CD4-positive, alpha-beta T cell treated with Interleukin-4 for 4 hours (primary cell): Measurements from ENCODE around the gene SKA2.
"Not testable (repeated sequence)": the region's sequence is repeated elsewhere in the genome, so short reads cannot be mapped to it uniquely, and the experiment has no call there.

ENCODE experiments used
- DNase-seq: peaks from one replicate; pipeline ENCODE4 v3.0.0-alpha.2; 2020

SKA2 gene

GRCh38 chr17:59151006-59151405 lies 4.0 kb downstream of the SKA2 start:
- DNase-seq = peak; percentile 23

- DNase-seq = no peak
Observed at GRCh38 chr17:59149841-59150511, 5.0 kb downstream of the SKA2 start.

GRCh38 chr17:59149051-59149450 lies 5.9 kb downstream of the SKA2 start:
- DNase-seq = no peak

- no peak for DNase-seq
Observed at GRCh38 chr17:59145571-59146096, 9.4 kb downstream of the SKA2 start.

- DNase-seq = no peak
Observed at GRCh38 chr17:59141860-59142259, 13.1 kb downstream of the SKA2 start.

GRCh38 chr17:59139939-59140338 lies 15.0 kb downstream of the SKA2 start:
- no peak for DNase-seq

- not testable (repeated sequence) for DNase-seq
Observed at GRCh38 chr17:59138339-59138738, 16.6 kb downstream of the SKA2 start.

- no peak for DNase-seq
Observed at GRCh38 chr17:59131131-59131530, 23.9 kb downstream of the SKA2 start.

- no peak for DNase-seq
Observed at GRCh38 chr17:59129814-59130213, 25.2 kb downstream of the SKA2 start.

- no peak for DNase-seq
Observed at GRCh38 chr17:59126809-59127417, 28.1 kb downstream of the SKA2 start.

- DNase-seq = no peak
Observed at GRCh38 chr17:59124665-59125064, 30.3 kb downstream of the SKA2 start.

GRCh38 chr17:59121901-59122480 lies 33.0 kb downstream of the SKA2 start:
- no peak for DNase-seq

- DNase-seq = no peak
Observed at GRCh38 chr17:59115474-59115873, 39.5 kb downstream of the SKA2 start.

- DNase-seq = no peak
Observed at GRCh38 chr17:59111539-59111938, 43.4 kb downstream of the SKA2 start.

GRCh38 chr17:59110973-59111372 lies 44.0 kb downstream of the SKA2 start:
- DNase-seq = no peak

GRCh38 chr17:59108400-59109102 lies 46.4 kb downstream of the SKA2 start:
- DNase-seq = no peak

- no peak for DNase-seq
Observed at GRCh38 chr17:59107306-59107670, 47.7 kb downstream of the SKA2 start.

GRCh38 chr17:59106463-59107305 lies 48.3 kb downstream of the SKA2 start, which contains the start of gene TRIM37:
TRIM37 (minus strand) TSS chr17:59106880; CDS start chr17:59106461, 419 bp downstream.
- peak; percentile 99 for DNase-seq

- DNase-seq = peak; percentile 73
Observed at GRCh38 chr17:59105852-59106462, 49.0 kb downstream of the SKA2 start.

GRCh38 chr17:59101178-59101577 lies 53.8 kb downstream of the SKA2 start:
- DNase-seq = no peak

GRCh38 chr17:59097876-59098275 lies 57.1 kb downstream of the SKA2 start:
- DNase-seq = no peak
